A673 (cell line): Measurements from ENCODE around the gene SEC22A. TPM values are rescaled to one million over a fixed set of nuclear protein-coding genes. Genes with fewer than 3 reads are reported as not detected.

Experiments
- BruUV-seq: library from RNA; stranded (reverse); fragments of 400-500 nt; replicated peaks from 2 replicates; lab custom pipeline; 2021; lab: Mats Ljungman, UMichigan
- CTCF ChIA-PET: fragments of 300-600 bp; sonication (Branson Sonifier 250); formaldehyde crosslinking; loops from one replicate; lab custom pipeline; 2022; ENCODE audit warnings: antibody characterized with exemption; lab: Charles Lee
- POLR2A ChIA-PET: fragments of 300-600 bp; sonication (Branson Sonifier 250); formaldehyde crosslinking; loops from one replicate; lab custom pipeline; 2022; ENCODE audit warnings: antibody characterized with exemption; ENCODE audit not compliant: low non-redundant PET; lab: Charles Lee
- DNase-seq: peaks from one replicate; pipeline ENCODE4 v3.0.0-alpha.2; 2015; ENCODE audit warnings: low spot score
- H3K27ac ChIP-seq: fragments of 200-600 bp; sonication (generic); 2 replicates; pipeline ENCODE4 v1.5.1; 2016; ENCODE audit warnings: mixed run types, low read depth, mild to moderate bottlenecking, mixed read lengths, antibody characterized with exemption, low read length; ENCODE audit not compliant: poor library complexity, severe bottlenecking
- H3K27me3 ChIP-seq: fragments of 200-600 bp; sonication (generic); replicated peaks from 2 replicates; pipeline ENCODE4 v1.6.1; 2017; ENCODE audit warnings: mixed run types, low read depth, mild to moderate bottlenecking, mixed read lengths, antibody characterized with exemption, low read length; ENCODE audit not compliant: insufficient read depth, poor library complexity
- H3K36me3 ChIP-seq: fragments of 200-600 bp; sonication (generic); 2 replicates; pipeline ENCODE4 v1.6.1; 2016; ENCODE audit warnings: mixed run types, mild to moderate bottlenecking, mixed read lengths, antibody characterized with exemption, low read length; ENCODE audit not compliant: insufficient read depth, poor library complexity, severe bottlenecking
- H3K4me1 ChIP-seq: fragments of 200-600 bp; sonication (generic); 2 replicates; pipeline ENCODE4 v1.6.1; 2017; ENCODE audit warnings: mixed run types, mild to moderate bottlenecking, mixed read lengths, antibody characterized with exemption, low read length; ENCODE audit not compliant: insufficient read depth, poor library complexity, severe bottlenecking
- H3K4me3 ChIP-seq: fragments of 200-600 bp; sonication (generic); 2 replicates; pipeline ENCODE4 v1.5.1; 2016; ENCODE audit warnings: low read depth, mixed run types, mild to moderate bottlenecking, mixed read lengths, low read length; ENCODE audit not compliant: poor library complexity, severe bottlenecking
- H3K9me3 ChIP-seq: fragments of 200-600 bp; sonication (generic); 2 replicates; pipeline ENCODE4 v1.6.1; 2016; ENCODE audit warnings: mixed run types, low read depth, mild to moderate bottlenecking, mixed read lengths, antibody characterized with exemption, low read length; ENCODE audit not compliant: poor library complexity, severe bottlenecking
- EZH2 ChIP-seq: fragments of 200-600 bp; sonication (generic); IDR thresholded peaks from 2 replicates; pipeline ENCODE4 v1.6.1; 2017; ENCODE audit warnings: borderline replicate concordance, low read depth, mild to moderate bottlenecking, mixed read lengths, antibody characterized with exemption, low read length; ENCODE audit not compliant: poor library complexity, severe bottlenecking
- intact Hi-C: fragments of 100-400 bp; cut with micrococcal nuclease; formaldehyde crosslinking; loops from one replicate; pipeline ENCODE4 v1.10.0; 2022; ENCODE audit not compliant: unreplicated experiment
- total RNA-seq: library from RNA; stranded (reverse); gene quantifications from 2 replicates; pipeline ENCODE4 v1.2.3, GENCODE V29; 2021
- TF ChIP-seq, protein P1 (sequence below): fragments of 300-800, 200-600 bp; sonication (generic); conservative IDR thresholded peaks from 2 replicates; pipeline ENCODE4 v1.5.1; 2017; ENCODE audit warnings: low read depth, mild to moderate bottlenecking, antibody characterized with exemption, low read length, moderate library complexity, mixed read lengths

The SEC22A gene
- total RNA-seq, 1 experiment from 2014 or later, result 21.6 TPM

GRCh38 chr3:123296261-123296660 lies 94.5 kb downstream of the SEC22A start:
- BruUV-seq, result no TSS peak
- POLR2A ChIA-PET, result no interaction called here
- no peak for DNase-seq

GRCh38 chr3:123296836-123297626 lies 95.3 kb downstream of the SEC22A start:
- Histone ChIP-seq H3K36me3 (no peaks in the 10 kb centered on the region), H3K9me3 (no peaks in the 10 kb centered on the region), H3K4me1 (no peaks in the 10 kb centered on the region), H3K4me3 (no peak overlapping the region), H3K27ac (no peak overlapping the region), H3K27me3 (peaks cover 2% of the 10 kb centered on the region)
- ChIA-PET CTCF (no interaction called here), POLR2A (interaction anchor here (0.6 kb wide), 1 partner anchor 115 kb away, joined by 3 read pairs; no protein-coding TSS in a partner anchor)
- no TSS peak for BruUV-seq
- no peak for DNase-seq
- TF ChIP-seq, protein P1, sequence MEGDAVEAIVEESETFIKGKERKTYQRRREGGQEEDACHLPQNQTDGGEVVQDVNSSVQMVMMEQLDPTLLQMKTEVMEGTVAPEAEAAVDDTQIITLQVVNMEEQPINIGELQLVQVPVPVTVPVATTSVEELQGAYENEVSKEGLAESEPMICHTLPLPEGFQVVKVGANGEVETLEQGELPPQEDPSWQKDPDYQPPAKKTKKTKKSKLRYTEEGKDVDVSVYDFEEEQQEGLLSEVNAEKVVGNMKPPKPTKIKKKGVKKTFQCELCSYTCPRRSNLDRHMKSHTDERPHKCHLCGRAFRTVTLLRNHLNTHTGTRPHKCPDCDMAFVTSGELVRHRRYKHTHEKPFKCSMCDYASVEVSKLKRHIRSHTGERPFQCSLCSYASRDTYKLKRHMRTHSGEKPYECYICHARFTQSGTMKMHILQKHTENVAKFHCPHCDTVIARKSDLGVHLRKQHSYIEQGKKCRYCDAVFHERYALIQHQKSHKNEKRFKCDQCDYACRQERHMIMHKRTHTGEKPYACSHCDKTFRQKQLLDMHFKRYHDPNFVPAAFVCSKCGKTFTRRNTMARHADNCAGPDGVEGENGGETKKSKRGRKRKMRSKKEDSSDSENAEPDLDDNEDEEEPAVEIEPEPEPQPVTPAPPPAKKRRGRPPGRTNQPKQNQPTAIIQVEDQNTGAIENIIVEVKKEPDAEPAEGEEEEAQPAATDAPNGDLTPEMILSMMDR, result no peak
- intact Hi-C loops, result no loop called here

More at GRCh38 chr3:123296261-123296660, 94.5 kb downstream of the SEC22A start:
- no peaks in the 10 kb centered on the region for H3K9me3 ChIP-seq
- intact Hi-C loops, result no loop called here
- CTCF ChIA-PET, result no interaction called here
- TF ChIP-seq, protein P1, result no peak
- TF ChIP-seq EZH2, result no peak
- no peaks in the 10 kb centered on the region for H3K4me1 ChIP-seq
- no peak overlapping the region for H3K4me3 ChIP-seq
- H3K36me3 ChIP-seq, result no peaks in the 10 kb centered on the region
- peaks cover 8% of the 10 kb centered on the region for H3K27me3 ChIP-seq
- no peak overlapping the region for H3K27ac ChIP-seq

DNA sequence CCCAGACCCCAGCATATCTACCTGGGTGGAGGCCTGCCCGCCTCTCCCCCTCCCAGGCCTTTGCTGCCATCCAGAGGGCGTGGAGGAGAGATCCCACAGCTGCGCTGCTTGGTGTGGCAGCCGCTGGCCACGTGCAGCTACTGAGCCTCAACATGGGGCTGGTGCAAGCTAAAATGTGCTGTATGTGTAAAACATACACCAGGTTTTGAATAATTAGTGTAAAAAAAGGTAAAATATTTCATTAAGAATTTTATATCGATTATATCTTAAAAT lies 95.8 kb downstream of the SEC22A start:
- no TSS peak for BruUV-seq
- ChIA-PET CTCF (no interaction called here), POLR2A (no interaction called here)
- H3K36me3 ChIP-seq, result no peaks in the 10 kb centered on the region
- H3K4me3 ChIP-seq, result no peak overlapping the region
- H3K27ac ChIP-seq, result no peak overlapping the region
- H3K9me3 ChIP-seq, result no peaks in the 10 kb centered on the region
- no peaks in the 10 kb centered on the region for H3K27me3 ChIP-seq
- intact Hi-C loops, result no loop called here
- peak; percentile 15 for DNase-seq
- TF ChIP-seq EZH2, result no peak
- TF ChIP-seq, protein P1, result peak; percentile 33
- no peaks in the 10 kb centered on the region for H3K4me1 ChIP-seq
